ENCODE measurements around the gene CMSS1.

DNA sequence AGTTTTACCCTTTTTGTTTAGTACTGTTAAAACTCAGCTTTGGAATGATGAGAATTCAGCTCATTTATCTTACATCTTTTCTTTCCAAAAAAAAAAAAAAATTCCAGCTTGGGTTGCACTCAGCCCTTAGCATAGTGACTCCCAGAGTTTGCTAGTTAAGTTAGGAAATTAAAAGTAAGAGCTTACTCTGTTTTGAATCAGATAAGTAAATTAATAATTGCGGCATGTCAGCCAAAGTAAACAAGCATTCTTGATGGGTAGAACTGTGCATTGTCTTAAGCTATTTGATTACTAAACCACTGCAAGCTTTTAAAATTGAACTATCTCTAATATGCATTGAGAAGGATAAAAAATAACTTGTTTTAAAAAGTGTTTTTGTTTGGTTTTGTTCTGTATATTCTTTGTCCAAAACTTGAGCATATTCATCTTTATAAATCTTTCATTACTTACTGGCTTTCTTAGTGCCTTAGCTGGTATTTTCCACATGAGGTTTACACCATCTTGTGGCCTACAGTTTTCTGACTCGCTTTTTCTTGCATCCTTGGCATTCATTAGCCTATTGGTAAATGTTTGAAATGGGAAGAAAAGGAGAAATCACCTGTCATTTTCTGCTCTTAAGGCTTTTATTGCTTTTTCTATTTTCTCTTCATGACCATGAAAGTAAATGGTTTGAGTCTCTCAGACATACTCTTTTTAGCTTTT is 189.1 kb downstream of the CMSS1 start:
- no peak for TF ChIP-seq ZNF274 (IDR thresholded peaks at IDR 0.05; ENCODE audit: low read depth, low read length)
- TF ChIP-seq SUZ12 (IDR thresholded peaks at IDR 0.05; ENCODE audit: extremely low read depth, insufficient read depth, insufficient read length): no peak
